HAP-1 (cell line): Measurements from ENCODE around the gene UBE2G2.

Experiments
- DNase-seq, 2 experiments: peaks; one replicate each; pipeline ENCODE4 v3.0.0-alpha.2; 2016 to 2020; ENCODE audit warnings: low spot score in 2 of 2
- H3K27me3 ChIP-seq: fragments of 250-450 bp; sonication (Bioruptor Pico); 2 replicates; pipeline ENCODE4 v1.5.1; 2020; ENCODE audit warnings: low read depth, mild to moderate bottlenecking, moderate library complexity
- H3K36me3 ChIP-seq: fragments of 250-450 bp; sonication (Bioruptor Pico); replicated peaks from 2 replicates; pipeline ENCODE4 v1.5.1; 2020; ENCODE audit warnings: mild to moderate bottlenecking
- H3K4me1 ChIP-seq: fragments of 250-450 bp; sonication (Bioruptor Pico); 2 replicates; pipeline ENCODE4 v1.5.1; 2020; ENCODE audit warnings: mild to moderate bottlenecking
- H3K4me3 ChIP-seq: fragments of 250-450 bp; sonication (Bioruptor Pico); 2 replicates; pipeline ENCODE4 v1.5.1; 2020; ENCODE audit warnings: mild to moderate bottlenecking, moderate library complexity
- H3K9me3 ChIP-seq: fragments of 250-450 bp; sonication (Bioruptor Pico); 2 replicates; pipeline ENCODE4 v1.5.1; 2020; ENCODE audit warnings: mild to moderate bottlenecking, moderate library complexity
- in situ Hi-C: fragments of 300-500 bp; cut with MboI; formaldehyde crosslinking; loops from 3 replicates; pipeline ENCODE4 v1.14.3; 2020; ENCODE audit warnings: low sequenced_read_pairs, inconsistent platforms, mixed read lengths

Gene UBE2G2

DNA sequence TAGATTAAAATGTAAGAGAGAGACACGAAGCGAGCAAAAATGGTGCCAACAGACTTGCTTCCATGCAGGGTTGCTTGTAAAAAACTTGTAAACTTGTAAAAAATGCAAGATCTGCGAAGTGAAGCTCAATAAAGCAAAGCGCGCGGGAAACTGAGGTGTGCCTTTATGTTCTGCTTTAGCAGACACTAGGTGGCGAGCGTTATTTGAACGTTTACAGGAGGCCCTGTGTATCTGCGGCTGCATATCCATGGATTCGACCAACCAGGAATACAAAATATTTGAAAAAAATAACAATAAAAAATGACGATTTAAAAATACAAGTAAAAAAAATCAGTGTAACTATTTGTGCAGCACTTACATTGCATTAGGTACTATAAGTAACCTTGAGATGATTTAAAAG, 1.5 kb downstream of the UBE2G2 start:
- peak in 1 of 2 experiments; percentile 34 for DNase-seq
- Histone ChIP-seq H3K36me3 (peaks cover 47% of the 10 kb centered on the region), H3K4me1 (peaks cover 8% of the 10 kb centered on the region), H3K4me3 (peak overlapping the region; percentile 70), H3K9me3 (no peaks in the 10 kb centered on the region; the same call in 1 of the 2 replicates), H3K27me3 (no peaks in the 10 kb centered on the region)
- in situ Hi-C loops: no loop called here

DNA sequence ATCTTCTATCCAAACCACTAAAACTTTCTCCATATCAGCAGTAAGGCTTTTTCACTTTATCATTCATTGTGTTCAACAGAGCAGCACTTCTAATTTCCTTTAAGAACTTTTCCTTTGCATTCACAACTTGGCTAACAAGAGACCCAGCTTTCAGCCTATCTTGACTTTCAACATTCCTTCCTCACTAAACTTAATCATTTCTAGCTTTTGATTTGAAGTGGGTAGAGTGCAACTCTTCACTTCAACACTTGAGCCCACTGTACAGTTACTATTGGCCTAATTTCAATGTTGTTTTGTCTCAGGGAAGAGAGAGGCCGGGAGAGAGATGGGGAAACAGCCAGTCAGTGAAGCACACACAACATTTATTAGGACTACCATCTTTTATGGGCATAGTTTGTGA, 2.0 kb downstream of the UBE2G2 start:
- Histone ChIP-seq H3K27me3 (no peaks in the 10 kb centered on the region), H3K9me3 (no peaks in the 10 kb centered on the region; the same call in 1 of the 2 replicates), H3K36me3 (peaks cover 47% of the 10 kb centered on the region), H3K4me3 (no peak overlapping the region; the same call in 1 of the 2 replicates), H3K4me1 (peaks cover 8% of the 10 kb centered on the region)
- in situ Hi-C loops: no loop called here
- no peak for DNase-seq

DNA sequence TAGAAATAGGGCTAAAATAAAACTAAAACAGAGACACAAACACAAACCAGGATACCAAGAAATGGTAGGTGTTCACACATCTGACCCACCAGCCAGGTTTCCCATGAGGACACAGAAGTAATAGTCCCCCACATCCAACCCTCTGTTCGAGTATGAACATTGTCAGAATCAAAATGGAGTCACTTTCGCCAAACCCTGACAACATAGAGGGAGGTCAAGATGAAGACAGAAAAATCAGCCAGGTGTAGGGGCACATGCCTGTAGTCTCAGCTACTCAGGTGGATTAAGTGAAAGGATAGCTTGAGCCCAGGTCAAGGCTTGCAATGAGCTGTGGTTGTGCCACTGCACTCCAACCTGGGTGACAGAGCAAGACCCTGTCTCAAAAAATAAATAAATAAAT, 3.8 kb downstream of the UBE2G2 start:
- Histone ChIP-seq H3K27me3 (no peaks in the 10 kb centered on the region), H3K9me3 (no peaks in the 10 kb centered on the region; the same call in 1 of the 2 replicates), H3K4me3 (no peak overlapping the region), H3K36me3 (peaks cover 30% of the 10 kb centered on the region), H3K4me1 (peaks cover 16% of the 10 kb centered on the region)
- DNase-seq: no peak
- in situ Hi-C loops: no loop called here

DNA sequence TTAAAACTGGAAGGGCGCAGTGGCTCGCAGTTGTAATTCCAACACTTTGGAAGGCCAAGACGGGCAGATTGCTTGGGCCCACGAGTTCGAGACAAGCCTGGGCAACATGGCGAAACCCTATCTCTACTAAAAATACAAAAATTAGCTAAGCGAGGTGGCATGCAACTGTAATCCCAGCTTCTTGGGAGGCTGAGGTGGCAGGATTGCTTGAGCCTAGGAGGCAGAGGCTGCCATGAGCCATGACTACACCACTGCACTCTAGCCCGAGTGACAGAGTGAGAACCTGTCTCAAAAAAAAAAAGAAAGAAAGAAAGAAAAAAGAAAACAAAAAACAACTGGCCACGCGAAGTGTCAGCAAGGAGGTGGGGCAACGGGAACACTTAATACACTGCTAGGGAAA, 6.3 kb downstream of the UBE2G2 start:
- Histone ChIP-seq H3K36me3 (peaks cover 34% of the 10 kb centered on the region), H3K4me3 (no peak overlapping the region), H3K9me3 (no peaks in the 10 kb centered on the region; the same call in 1 of the 2 replicates), H3K27me3 (no peaks in the 10 kb centered on the region), H3K4me1 (peaks cover 13% of the 10 kb centered on the region)
- DNase-seq: no peak
- in situ Hi-C loops: no loop called here

DNA sequence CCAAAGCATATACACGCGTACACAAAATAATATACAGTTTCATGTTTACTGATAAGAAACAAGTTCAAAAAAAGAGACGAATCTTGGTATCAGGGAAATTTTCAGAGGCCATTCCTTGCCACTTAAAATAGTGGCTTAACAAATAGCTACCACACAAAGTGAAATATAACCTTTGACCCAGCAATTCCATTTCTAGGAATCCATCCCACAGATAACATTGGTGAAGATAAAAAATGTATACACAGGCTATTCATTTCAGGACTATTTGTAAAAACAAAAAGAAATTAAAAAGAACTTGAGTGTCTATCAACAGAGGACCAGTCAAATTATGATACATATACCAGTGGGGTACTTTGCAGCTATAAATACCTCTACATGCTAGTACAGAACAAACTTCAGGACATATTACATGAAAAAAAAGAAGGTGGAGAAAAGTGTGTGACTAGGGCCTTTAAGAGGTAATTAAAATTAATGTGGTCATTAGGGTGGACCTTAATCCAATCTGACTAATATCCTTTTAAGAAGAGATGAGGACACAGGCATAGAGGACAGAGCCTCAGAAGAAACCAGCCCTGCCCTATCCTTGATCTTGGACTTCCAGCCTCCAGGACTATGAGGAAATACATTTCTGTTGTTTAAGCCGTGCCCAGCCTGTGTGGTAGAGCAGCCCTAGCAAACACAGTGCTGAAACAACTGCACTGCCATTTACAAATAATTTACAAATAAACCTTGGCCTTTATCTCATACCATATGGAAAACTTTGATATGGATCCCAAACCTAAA, 7.8 kb downstream of the UBE2G2 start:
- no peak for DNase-seq
- H3K4me1 ChIP-seq: peaks cover 8% of the 10 kb centered on the region; the same call in 1 of the 2 replicates
- H3K27me3 ChIP-seq: no peaks in the 10 kb centered on the region
- no peak overlapping the region for H3K4me3 ChIP-seq
- in situ Hi-C loops: loop anchor here (5.0 kb wide), 1 partner anchor 286 kb away; no protein-coding TSS in a partner anchor
- peaks cover 20% of the 10 kb centered on the region for H3K36me3 ChIP-seq
- H3K9me3 ChIP-seq: no peaks in the 10 kb centered on the region; the same call in 1 of the 2 replicates

DNA sequence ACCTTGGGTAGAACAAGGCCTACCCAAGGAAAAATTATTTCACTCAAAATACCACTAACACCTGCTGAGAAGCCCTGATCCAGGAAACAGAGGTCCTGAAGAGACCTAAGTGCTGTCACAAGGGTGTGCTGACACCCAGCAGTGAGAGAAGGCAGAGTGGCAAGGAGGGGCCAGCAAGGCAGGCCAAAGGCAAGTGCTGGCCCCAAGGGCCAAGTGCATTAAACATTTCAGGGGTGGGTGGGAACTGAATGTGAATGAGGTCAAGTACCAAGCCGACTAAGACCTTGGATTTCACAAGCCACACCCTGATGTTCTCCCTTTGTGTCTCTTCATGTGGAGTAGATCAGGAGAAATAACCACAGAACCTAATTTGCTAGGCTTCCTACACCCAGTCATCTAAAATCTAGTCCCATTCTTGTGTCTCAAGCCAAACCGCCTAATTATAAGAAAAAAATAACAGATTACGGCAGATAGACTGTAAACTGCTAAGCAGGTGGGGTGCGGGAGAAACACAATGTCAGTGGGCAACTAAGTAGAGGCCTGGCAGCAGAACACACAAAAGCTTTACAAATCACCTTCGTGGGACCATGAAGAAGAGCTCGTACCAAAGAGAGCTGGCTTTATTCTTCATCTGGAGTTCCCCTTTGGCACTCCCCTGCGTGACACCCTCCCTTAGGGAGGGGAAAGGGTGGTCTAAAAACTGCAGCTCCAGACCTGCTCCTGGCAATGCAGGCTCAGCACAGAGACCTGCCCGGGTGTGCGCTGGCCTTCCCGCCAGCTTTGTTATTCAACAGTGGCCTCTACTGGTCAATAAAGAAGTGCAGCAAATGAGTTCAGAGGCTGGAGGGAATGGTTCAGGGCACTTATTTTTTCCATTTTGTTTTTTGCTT, 8.7 kb downstream of the UBE2G2 start:
- Histone ChIP-seq H3K27me3 (no peaks in the 10 kb centered on the region), H3K36me3 (peaks cover 12% of the 10 kb centered on the region)

DNA sequence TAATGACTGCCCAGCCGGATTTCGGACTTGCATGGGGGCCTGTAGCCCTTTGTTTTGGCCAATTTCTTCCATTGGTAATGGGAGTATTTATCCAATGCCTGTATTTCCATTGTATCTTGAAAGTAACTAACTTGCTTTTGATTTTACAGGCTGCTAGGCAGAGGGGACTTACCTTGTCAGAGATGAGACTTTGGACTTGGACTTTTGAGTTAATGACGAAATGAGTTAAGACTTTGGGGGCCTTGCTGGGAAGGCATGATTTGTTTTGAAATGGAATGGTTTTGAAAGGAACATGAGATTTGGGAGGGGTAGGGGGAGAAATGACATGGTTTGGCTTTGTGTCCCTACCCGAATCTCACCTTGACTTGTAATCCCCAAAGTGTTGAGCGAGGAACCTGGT, 9.6 kb downstream of the UBE2G2 start:
- H3K27me3 ChIP-seq: no peaks in the 10 kb centered on the region
- peaks cover 8% of the 10 kb centered on the region; the same call in 1 of the 2 replicates for H3K4me1 ChIP-seq
- in situ Hi-C loops: loop anchor here (5.0 kb wide), 1 partner anchor 285 kb away; no protein-coding TSS in a partner anchor
- no peak overlapping the region for H3K4me3 ChIP-seq
- H3K36me3 ChIP-seq: peaks cover 12% of the 10 kb centered on the region
- no peak for DNase-seq
- no peaks in the 10 kb centered on the region for H3K9me3 ChIP-seq

More for the DNA sequence above, 8.7 kb downstream of the UBE2G2 start:
- peak; percentile 50 to 60 for DNase-seq
- in situ Hi-C loops: loop anchor here (5.0 kb wide), 1 partner anchor 286 kb away; no protein-coding TSS in a partner anchor
- Histone ChIP-seq H3K4me1 (peaks cover 8% of the 10 kb centered on the region; the same call in 1 of the 2 replicates), H3K4me3 (no peak overlapping the region), H3K9me3 (no peaks in the 10 kb centered on the region)

DNA sequence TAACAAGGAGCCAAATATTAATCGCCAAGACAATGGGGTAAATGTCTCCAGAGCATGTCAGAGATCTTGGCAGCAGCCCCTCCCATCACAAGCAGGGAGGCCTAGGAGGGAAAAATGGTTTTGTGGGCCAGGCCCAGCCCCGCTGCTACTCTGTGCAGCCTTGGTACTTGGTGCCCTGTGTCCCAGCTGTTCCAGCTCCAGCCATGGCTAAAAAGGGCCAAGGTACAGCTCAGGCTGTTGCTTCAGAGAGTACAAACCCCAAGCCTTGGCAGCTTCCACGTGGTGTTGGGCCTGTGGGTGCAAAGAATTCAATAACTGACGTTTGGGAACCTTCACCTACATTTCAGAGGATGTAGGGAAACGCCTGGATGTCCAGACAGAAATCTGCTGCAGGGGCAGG, 10.4 kb downstream of the UBE2G2 start:
- no peak for DNase-seq
- H3K36me3 ChIP-seq: peaks cover 12% of the 10 kb centered on the region
- no peak overlapping the region for H3K4me3 ChIP-seq
- peaks cover 8% of the 10 kb centered on the region; the same call in 1 of the 2 replicates for H3K4me1 ChIP-seq
- in situ Hi-C loops: loop anchor here (5.0 kb wide), 1 partner anchor 284 kb away; no protein-coding TSS in a partner anchor
- H3K27me3 ChIP-seq: no peaks in the 10 kb centered on the region
- no peaks in the 10 kb centered on the region for H3K9me3 ChIP-seq

DNA sequence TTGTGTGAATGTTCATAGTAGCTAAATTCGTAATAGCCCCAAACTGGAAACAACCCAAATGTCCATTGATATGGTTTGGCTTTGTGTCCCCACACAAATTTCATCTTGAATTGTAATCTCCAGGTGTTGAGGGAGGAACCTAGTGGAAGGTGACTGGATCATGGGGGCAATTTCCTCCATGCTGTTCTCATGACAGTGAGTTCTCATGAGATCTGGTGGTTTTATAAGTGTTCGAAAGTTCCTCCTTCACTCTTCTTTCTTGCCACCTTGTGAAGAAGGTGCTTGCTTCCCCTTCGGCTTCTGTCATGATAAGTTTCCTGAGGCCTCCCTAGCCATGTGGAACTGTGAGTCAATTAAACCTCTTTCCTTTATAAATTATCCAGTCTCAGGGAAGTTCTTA, 11.3 kb downstream of the UBE2G2 start:
- H3K4me3 ChIP-seq: no peak overlapping the region
- no peaks in the 10 kb centered on the region for H3K27me3 ChIP-seq
- no peaks in the 10 kb centered on the region for H3K9me3 ChIP-seq
- in situ Hi-C loops: loop anchor here (5.0 kb wide), 1 partner anchor 283 kb away; no protein-coding TSS in a partner anchor
- no peak for DNase-seq
- H3K4me1 ChIP-seq: peaks cover 8% of the 10 kb centered on the region; the same call in 1 of the 2 replicates
- peaks cover 12% of the 10 kb centered on the region for H3K36me3 ChIP-seq

DNA sequence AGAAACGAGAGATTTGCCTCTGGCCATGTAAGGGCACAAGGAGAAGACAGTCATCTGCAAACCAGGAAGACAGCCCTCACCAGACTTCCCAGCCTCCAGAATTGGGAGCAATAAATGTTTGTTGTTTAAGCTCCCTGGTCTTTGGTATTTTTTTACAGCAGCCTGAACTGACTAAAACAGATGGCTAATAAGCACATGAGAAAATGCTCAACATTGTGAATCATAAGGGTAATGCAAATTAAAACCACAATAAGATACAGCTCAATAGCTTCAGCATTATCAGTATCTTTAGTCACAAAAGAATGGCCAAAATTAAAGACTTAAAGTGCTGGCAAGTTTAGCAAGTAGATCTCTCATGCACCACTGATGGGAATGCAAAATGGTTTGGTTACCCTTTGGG, 11.7 kb downstream of the UBE2G2 start:
- DNase-seq: no peak
- peaks cover 8% of the 10 kb centered on the region; the same call in 1 of the 2 replicates for H3K4me1 ChIP-seq
- no peaks in the 10 kb centered on the region for H3K9me3 ChIP-seq
- no peak overlapping the region for H3K4me3 ChIP-seq
- H3K36me3 ChIP-seq: peaks cover 12% of the 10 kb centered on the region
- H3K27me3 ChIP-seq: no peaks in the 10 kb centered on the region
- in situ Hi-C loops: loop anchor here (5.0 kb wide), 1 partner anchor 283 kb away; no protein-coding TSS in a partner anchor

DNA sequence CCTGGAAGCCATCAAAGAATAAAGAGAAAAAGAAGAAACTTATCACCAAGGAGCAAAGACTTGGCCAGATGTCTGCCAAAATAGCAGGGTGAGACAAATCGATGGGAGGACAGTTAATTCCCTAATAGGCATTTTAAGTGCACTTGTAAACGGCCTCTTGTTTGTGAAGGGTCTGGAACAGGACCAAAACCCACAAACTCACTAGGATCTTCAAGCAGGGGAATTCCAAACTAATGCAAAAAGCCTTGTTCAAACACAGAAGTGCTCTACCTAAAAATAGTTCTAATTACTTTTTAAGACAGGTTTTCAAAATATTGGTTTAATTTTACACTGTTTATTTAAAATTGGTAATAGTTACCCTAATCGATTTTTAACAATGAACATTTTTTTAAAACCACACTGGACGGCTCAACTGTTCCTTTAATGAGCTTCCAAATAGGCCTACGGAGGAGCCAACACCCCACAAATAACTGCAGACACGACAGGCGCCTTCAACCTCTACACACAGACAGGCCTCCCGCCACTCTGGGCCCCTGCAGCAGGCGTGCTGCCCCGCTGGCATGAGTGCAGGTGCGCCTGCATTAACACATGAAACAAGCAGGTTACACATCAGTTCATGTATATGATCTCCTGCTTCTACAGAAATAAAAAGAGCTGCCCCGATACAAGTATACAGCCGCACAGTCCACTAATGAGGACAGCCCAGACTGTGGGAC, 15.8 kb downstream of the UBE2G2 start:
- DNase-seq: no peak
- in situ Hi-C loops: no loop called here
- H3K27me3 ChIP-seq: no peaks in the 10 kb centered on the region
- H3K4me1 ChIP-seq: no peaks in the 10 kb centered on the region
- no peaks in the 10 kb centered on the region for H3K9me3 ChIP-seq
- H3K36me3 ChIP-seq: peaks cover 17% of the 10 kb centered on the region
- H3K4me3 ChIP-seq: no peak overlapping the region

DNA sequence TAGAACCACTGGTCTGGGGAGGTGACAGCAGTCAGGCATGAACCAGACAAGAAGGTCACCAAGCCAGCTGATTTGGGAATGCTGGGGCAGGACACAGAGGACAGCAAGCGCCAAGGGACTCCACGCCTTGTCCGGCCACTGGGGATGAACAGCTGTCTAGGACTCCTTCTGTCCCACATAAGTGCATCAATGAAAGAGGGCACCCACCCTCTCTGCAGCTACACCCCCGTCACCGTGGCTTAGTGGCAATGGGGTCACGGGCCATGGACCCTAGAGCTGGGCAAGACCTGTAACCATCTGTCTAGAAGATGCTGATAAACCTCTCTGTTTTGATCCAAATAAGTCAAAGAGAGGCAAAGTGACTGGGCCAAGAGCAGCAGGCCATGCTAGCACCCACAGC, 16.8 kb downstream of the UBE2G2 start:
- no peak overlapping the region for H3K4me3 ChIP-seq
- no peak for DNase-seq
- H3K27me3 ChIP-seq: no peaks in the 10 kb centered on the region
- H3K36me3 ChIP-seq: peaks cover 21% of the 10 kb centered on the region
- H3K4me1 ChIP-seq: no peaks in the 10 kb centered on the region
- in situ Hi-C loops: no loop called here
- H3K9me3 ChIP-seq: no peaks in the 10 kb centered on the region
